HepG2 (cell line): ENCODE data around the gene RALB. TPM values are rescaled to one million over a fixed set of nuclear protein-coding genes. Genes with fewer than 3 reads are reported as not detected.

Experiments used
- BHLHE40 ChIP-seq: IDR thresholded peaks from 2 replicates; pipeline ENCODE4 v1.6.1; 2011; ENCODE audit warnings: low read length, improper control_type of control experiment
- EZH2 ChIP-seq: conservative IDR thresholded peaks from 2 replicates; pipeline ENCODE4 v1.6.1; 2012; ENCODE audit warnings: mild to moderate bottlenecking, low read depth, low read length, moderate library complexity
- MED8 ChIP-seq: sonication (generic); formaldehyde crosslinking; IDR thresholded peaks from 2 replicates; pipeline ENCODE4 v1.8.1; 2023; ENCODE audit warnings: mild to moderate bottlenecking, missing genetic modification reagents; ENCODE audit not compliant: insufficient replicate concordance
- MTF1 ChIP-seq: sonication (generic); formaldehyde crosslinking; IDR thresholded peaks from 2 replicates; pipeline ENCODE4 v1.5.0; 2020; ENCODE audit warnings: missing genetic modification reagents
- NR1H2 ChIP-seq: sonication (generic); formaldehyde crosslinking; IDR thresholded peaks from 2 replicates; pipeline ENCODE4 v1.8.1; 2022; ENCODE audit warnings: low read depth, missing genetic modification reagents, borderline replicate concordance
- PHF20 ChIP-seq: sonication (generic); formaldehyde crosslinking; IDR thresholded peaks from 2 replicates; pipeline ENCODE4 v1.5.0; 2020; ENCODE audit warnings: mild to moderate bottlenecking, missing genetic modification reagents
- RCOR2 ChIP-seq: IDR thresholded peaks from 2 replicates; pipeline ENCODE4 v1.6.1; 2016; ENCODE audit warnings: missing biosample characterization, missing genetic modification reagents
- SOX13 ChIP-seq, 3 experiments: fragments of 450-650 bp in 1 of 3; sonication (generic) in 1 of 3; formaldehyde crosslinking in 1 of 3; IDR thresholded peaks in 2 of 3; conservative IDR thresholded peaks in 1 of 3; 2 replicates each; pipeline versions ENCODE4 v1.5.0 to v1.6.1; 2016 to 2020; ENCODE audit warnings: antibody characterized with exemption in 1 of 3, mild to moderate bottlenecking in 1 of 3, missing compliant biosample characterization in 1 of 3, missing genetic modification reagents in 1 of 3, moderate library complexity in 1 of 3
- SPEN ChIP-seq: sonication (generic); formaldehyde crosslinking; IDR thresholded peaks from 2 replicates; pipeline ENCODE4 v1.5.1; 2020; ENCODE audit warnings: low read depth, mild to moderate bottlenecking, missing genetic modification reagents
- ZFAT ChIP-seq: sonication (generic); formaldehyde crosslinking; conservative IDR thresholded peaks from 2 replicates; pipeline ENCODE4 v1.8.1; 2023; ENCODE audit warnings: missing genetic modification reagents, inconsistent platforms
- ZFX ChIP-seq: sonication (generic); formaldehyde crosslinking; IDR thresholded peaks from 2 replicates; pipeline ENCODE4 v1.4.0; 2020; ENCODE audit warnings: mild to moderate bottlenecking, low read depth, missing genetic modification reagents, moderate library complexity
- ZNF180 ChIP-seq: sonication (generic); formaldehyde crosslinking; IDR thresholded peaks from 2 replicates; pipeline ENCODE4 v1.4.0; 2020; ENCODE audit warnings: low read depth, missing genetic modification reagents, borderline replicate concordance
- ZNF232 ChIP-seq: sonication (generic); formaldehyde crosslinking; IDR thresholded peaks from 2 replicates; pipeline ENCODE4 v1.4.0; 2020; ENCODE audit warnings: missing genetic modification reagents, borderline replicate concordance
- ZNF234 ChIP-seq: sonication (generic); formaldehyde crosslinking; conservative IDR thresholded peaks from 2 replicates; pipeline ENCODE4 v1.5.1; 2020; ENCODE audit warnings: mild to moderate bottlenecking, missing genetic modification reagents
- ZNF24 ChIP-seq: fragments of 450-650 bp; IDR thresholded peaks from 2 replicates; pipeline ENCODE4 v1.6.1; 2017; ENCODE audit warnings: antibody characterized with exemption, mild to moderate bottlenecking
- ZNF607 ChIP-seq: sonication (generic); formaldehyde crosslinking; IDR thresholded peaks from 2 replicates; pipeline ENCODE4 v1.5.1; 2020; ENCODE audit warnings: missing genetic modification reagents, mild to moderate bottlenecking, borderline replicate concordance
- ZNF839 ChIP-seq: sonication (generic); formaldehyde crosslinking; IDR thresholded peaks from 2 replicates; pipeline ENCODE4 v1.4.0; 2020; ENCODE audit warnings: missing genetic modification reagents, mild to moderate bottlenecking, borderline replicate concordance
- polyA plus RNA-seq, 8 experiments: library from polyadenylated mRNA; depleted of rRNA in 3 of 8; stranded (reverse) in 7 of 8; unstranded in 1 of 8; fragments of >200 nt; fragmentation: Illumina TruSeq in 4 of 8; extraction: Trizol in 4 of 8; gene quantifications; 2 replicates each; pipeline versions ENCODE4 v1.2.1 to v1.2.3, GENCODE V29; 2011 to 2016; ENCODE audit warnings: low read depth in 4 of 8, missing spikeins in 1 of 8, mixed read lengths in 1 of 8; ENCODE audit not compliant: insufficient read depth in 1 of 8
- total RNA-seq, 5 experiments: library from RNA; depleted of rRNA; stranded (reverse); fragments of >200 nt; fragmentation: Illumina TruSeq; extraction: Trizol; gene quantifications; 2 replicates each; pipeline ENCODE4 v1.2.3, GENCODE V29; 2016; ENCODE audit warnings: low read depth in 1 of 5
- TF ChIP-seq, protein P1 (sequence below): sonication (generic); formaldehyde crosslinking; IDR thresholded peaks from 2 replicates; pipeline ENCODE4 v1.5.1; 2020; ENCODE audit warnings: mild to moderate bottlenecking, moderate library complexity, missing genetic modification reagents
- TF ChIP-seq, protein P2 (sequence below): sonication (generic); formaldehyde crosslinking; IDR thresholded peaks from 2 replicates; pipeline ENCODE4 v1.4.0; 2020; ENCODE audit warnings: missing genetic modification reagents
- TF ChIP-seq, protein P3 (sequence below): sonication (generic); formaldehyde crosslinking; IDR thresholded peaks from 2 replicates; pipeline ENCODE4 v1.5.1; 2020; ENCODE audit warnings: missing genetic modification reagents, mild to moderate bottlenecking, borderline replicate concordance
- TF ChIP-seq, protein P4 (sequence below): IDR thresholded peaks from 2 replicates; pipeline ENCODE4 v1.6.1; 2016; ENCODE audit warnings: low read depth, borderline replicate concordance
- TF ChIP-seq, protein P5 (sequence below): sonication (generic); formaldehyde crosslinking; IDR thresholded peaks from 2 replicates; pipeline ENCODE4 v1.4.0; 2020; ENCODE audit warnings: mild to moderate bottlenecking, missing genetic modification reagents

Gene RALB
- total and polyA plus RNA-seq, 2 of the 13 experiments (the other 11 are each of a cell fraction or from before 2014, with no cell fraction given) = 37.8 to 43.2 TPM

DNA sequence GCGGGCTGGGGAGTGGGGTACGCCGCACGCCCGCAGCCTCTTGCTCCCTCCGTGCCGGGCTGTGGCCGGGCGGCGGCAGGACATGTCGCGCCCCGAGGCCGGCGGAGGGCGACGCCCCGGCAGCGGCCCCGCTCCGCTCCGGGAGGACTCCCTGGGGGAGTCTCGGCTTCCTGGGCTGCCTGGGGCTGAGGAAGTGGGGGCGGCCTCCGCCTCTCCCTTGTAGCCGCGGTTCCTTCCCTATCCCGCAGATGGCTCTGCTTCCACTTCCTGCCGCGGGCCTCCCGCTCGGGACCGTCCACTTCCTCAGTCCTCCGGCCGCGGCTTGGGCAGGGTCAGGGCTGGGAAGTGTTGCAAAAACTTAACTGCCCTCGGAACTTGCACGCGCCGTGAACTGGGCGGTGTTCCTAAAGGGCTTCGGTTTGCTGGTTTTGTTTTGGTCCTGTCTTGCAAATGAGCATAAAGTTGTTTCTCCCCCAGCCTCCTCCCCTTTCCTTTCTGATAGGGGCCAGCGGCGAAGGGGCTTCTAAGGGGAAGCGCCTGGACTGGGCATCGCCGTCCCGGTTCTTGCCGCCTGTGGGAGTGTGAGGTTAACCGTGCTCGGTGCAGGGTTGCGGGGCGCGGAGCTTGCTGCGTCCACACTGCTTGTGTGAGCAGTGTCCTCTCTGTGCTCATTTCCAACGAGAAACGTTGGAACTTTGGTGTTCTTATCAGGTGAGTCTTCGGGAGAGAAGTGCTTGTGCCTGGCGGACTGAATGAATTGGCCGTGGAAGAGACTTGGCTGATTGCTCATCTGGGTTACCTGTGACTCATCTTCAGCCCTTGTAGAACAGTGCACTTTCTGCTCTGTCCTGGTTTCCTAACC lies 600 bp downstream of the RALB start (continued):
- no peak for TF ChIP-seq ZNF234 (CRISPR knock-in tag)
- TF ChIP-seq SOX13 (IDR thresholded peaks at IDR 0.05) = no peak
- no peak for TF ChIP-seq SOX13 (CRISPR knock-in tag; conservative IDR thresholded peaks at IDR 0.05 in 1 of 2, IDR thresholded peaks at IDR 0.05 in 1 of 2)
- TF ChIP-seq, protein P1, sequence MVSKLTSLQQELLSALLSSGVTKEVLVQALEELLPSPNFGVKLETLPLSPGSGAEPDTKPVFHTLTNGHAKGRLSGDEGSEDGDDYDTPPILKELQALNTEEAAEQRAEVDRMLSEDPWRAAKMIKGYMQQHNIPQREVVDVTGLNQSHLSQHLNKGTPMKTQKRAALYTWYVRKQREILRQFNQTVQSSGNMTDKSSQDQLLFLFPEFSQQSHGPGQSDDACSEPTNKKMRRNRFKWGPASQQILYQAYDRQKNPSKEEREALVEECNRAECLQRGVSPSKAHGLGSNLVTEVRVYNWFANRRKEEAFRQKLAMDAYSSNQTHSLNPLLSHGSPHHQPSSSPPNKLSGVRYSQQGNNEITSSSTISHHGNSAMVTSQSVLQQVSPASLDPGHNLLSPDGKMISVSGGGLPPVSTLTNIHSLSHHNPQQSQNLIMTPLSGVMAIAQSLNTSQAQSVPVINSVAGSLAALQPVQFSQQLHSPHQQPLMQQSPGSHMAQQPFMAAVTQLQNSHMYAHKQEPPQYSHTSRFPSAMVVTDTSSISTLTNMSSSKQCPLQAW (CRISPR knock-in tag) = peak; percentile 44; the same call in 1 of the 2 replicates
- 0 out of 2 replicates have a peak, but pooled peaks have one; percentile 73 for TF ChIP-seq ZNF839 (CRISPR knock-in tag)
- TF ChIP-seq MTF1 (CRISPR knock-in tag) = 0 out of 2 replicates have a peak, but pooled peaks have one; percentile 38
- no peak for TF ChIP-seq MED8 (CRISPR knock-in tag)
- TF ChIP-seq SPEN = no peak; the same call in 1 of the 2 replicates
- no peak for TF ChIP-seq ZFAT (CRISPR knock-in tag)
- TF ChIP-seq ZFX (CRISPR knock-in tag) = peak; percentile 72
- TF ChIP-seq BHLHE40 = no peak
- TF ChIP-seq, protein P2, sequence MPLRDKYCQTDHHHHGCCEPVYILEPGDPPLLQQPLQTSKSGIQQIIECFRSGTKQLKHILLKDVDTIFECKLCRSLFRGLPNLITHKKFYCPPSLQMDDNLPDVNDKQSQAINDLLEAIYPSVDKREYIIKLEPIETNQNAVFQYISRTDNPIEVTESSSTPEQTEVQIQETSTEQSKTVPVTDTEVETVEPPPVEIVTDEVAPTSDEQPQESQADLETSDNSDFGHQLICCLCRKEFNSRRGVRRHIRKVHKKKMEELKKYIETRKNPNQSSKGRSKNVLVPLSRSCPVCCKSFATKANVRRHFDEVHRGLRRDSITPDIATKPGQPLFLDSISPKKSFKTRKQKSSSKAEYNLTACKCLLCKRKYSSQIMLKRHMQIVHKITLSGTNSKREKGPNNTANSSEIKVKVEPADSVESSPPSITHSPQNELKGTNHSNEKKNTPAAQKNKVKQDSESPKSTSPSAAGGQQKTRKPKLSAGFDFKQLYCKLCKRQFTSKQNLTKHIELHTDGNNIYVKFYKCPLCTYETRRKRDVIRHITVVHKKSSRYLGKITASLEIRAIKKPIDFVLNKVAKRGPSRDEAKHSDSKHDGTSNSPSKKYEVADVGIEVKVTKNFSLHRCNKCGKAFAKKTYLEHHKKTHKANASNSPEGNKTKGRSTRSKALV = peak; percentile 84; the same call in 1 of the 2 replicates
- TF ChIP-seq, protein P3, sequence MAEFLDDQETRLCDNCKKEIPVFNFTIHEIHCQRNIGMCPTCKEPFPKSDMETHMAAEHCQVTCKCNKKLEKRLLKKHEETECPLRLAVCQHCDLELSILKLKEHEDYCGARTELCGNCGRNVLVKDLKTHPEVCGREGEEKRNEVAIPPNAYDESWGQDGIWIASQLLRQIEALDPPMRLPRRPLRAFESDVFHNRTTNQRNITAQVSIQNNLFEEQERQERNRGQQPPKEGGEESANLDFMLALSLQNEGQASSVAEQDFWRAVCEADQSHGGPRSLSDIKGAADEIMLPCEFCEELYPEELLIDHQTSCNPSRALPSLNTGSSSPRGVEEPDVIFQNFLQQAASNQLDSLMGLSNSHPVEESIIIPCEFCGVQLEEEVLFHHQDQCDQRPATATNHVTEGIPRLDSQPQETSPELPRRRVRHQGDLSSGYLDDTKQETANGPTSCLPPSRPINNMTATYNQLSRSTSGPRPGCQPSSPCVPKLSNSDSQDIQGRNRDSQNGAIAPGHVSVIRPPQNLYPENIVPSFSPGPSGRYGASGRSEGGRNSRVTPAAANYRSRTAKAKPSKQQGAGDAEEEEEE = no peak
- peak; percentile 70; the same call in 1 of the 2 replicates for TF ChIP-seq ZNF232 (CRISPR knock-in tag)
- no peak for TF ChIP-seq ZNF24
- TF ChIP-seq NR1H2 = no peak
- no peak for TF ChIP-seq EZH2
- TF ChIP-seq ZNF180 (CRISPR knock-in tag) = no peak
- no peak for TF ChIP-seq RCOR2
- no peak for TF ChIP-seq ZNF607 (CRISPR knock-in tag)
- TF ChIP-seq, protein P4, sequence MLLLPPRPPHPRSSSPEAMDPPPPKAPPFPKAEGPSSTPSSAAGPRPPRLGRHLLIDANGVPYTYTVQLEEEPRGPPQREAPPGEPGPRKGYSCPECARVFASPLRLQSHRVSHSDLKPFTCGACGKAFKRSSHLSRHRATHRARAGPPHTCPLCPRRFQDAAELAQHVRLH = no peak; the same call in 1 of the 2 replicates
- TF ChIP-seq, protein P5, sequence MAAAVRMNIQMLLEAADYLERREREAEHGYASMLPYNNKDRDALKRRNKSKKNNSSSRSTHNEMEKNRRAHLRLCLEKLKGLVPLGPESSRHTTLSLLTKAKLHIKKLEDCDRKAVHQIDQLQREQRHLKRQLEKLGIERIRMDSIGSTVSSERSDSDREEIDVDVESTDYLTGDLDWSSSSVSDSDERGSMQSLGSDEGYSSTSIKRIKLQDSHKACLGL (CRISPR knock-in tag) = peak; percentile 52; the same call in 1 of the 2 replicates
- TF ChIP-seq PHF20 (CRISPR knock-in tag) = no peak
